Hematopoietic multipotent progenitor cell treated with erythropoietin and hydrocortisone succinate and interleukin-3 and kit ligand, for 17 days (in vitro differentiated cells): ENCODE results near the gene MYL3.
"Not testable (repeated sequence)": the region's sequence is repeated elsewhere in the genome, so short reads cannot be mapped to it uniquely, and the experiment has no call there.

Source experiments
- DNase-seq: peaks from one replicate; pipeline ENCODE4 v3.0.0-alpha.2; 2015; ENCODE audit warnings: low spot score

MYL3 gene

GRCh38 chr3:46824211-46824970, 38.9 kb downstream of the MYL3 start:
- DNase-seq = no peak

- not testable (repeated sequence) for DNase-seq
These were observed 39.9 kb downstream of the MYL3 start for GRCh38 chr3:46823314-46823713.

- DNase-seq = no peak
These were observed 41.7 kb downstream of the MYL3 start for GRCh38 chr3:46821553-46821952.

GRCh38 chr3:46820852-46821251, 42.4 kb downstream of the MYL3 start:
- no peak for DNase-seq

- no peak for DNase-seq
These were observed 50.9 kb downstream of the MYL3 start for GRCh38 chr3:46812237-46812791.

GRCh38 chr3:46811615-46812236, 51.5 kb downstream of the MYL3 start:
- no peak for DNase-seq

GRCh38 chr3:46808766-46809165, 54.5 kb downstream of the MYL3 start:
- DNase-seq = not testable (repeated sequence)
